Mononuclear cell (primary cell): ENCODE data around the gene RHBDL3. TPM values are rescaled to one million over a fixed set of nuclear protein-coding genes. Genes with fewer than 3 reads are reported as not detected.
"Not testable (repeated sequence)": the region's sequence is repeated elsewhere in the genome, so short reads cannot be mapped to it uniquely, and the experiment has no call there.

Experiments
- H3K27me3 ChIP-seq: 2 replicates; pipeline ENCODE4 v1.6.0; 2011; ENCODE audit warnings: low read length, control low read depth; ENCODE audit not compliant: insufficient read depth
- H3K4me1 ChIP-seq: 2 replicates; pipeline ENCODE4 v1.5.1; 2011; ENCODE audit warnings: mild to moderate bottlenecking, low read length, control low read depth; ENCODE audit not compliant: insufficient read depth
- H3K4me3 ChIP-seq: 2 replicates; pipeline ENCODE4 v1.5.1; 2011; ENCODE audit warnings: mild to moderate bottlenecking, low read length, moderate library complexity
- H3K9me3 ChIP-seq: 2 replicates; pipeline ENCODE4 v1.5.1; 2011; ENCODE audit warnings: low read depth, mild to moderate bottlenecking, control low read depth, low read length
- total RNA-seq: library from RNA; depleted of rRNA; stranded (reverse); fragments of >200 nt; gene quantifications from one replicate; pipeline ENCODE4 v1.2.3, GENCODE V29; 2012

Gene RHBDL3
- total RNA-seq, 1 donor, result 0.73 TPM

DNA sequence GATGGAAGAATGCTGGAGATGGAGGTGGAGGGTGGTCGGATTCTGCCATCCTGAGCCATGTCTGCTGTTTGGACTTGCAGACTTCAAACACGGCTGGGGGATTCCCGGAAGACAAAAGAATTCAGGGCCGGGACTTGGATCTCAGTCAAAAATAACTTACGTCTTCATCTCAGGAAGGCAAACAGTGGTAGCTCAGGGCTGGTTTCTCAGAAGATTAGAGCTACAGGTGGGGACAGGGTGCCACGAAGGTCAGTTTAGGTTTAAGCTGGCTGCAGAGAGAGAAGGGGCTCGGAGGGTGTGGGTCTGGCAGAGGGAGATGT is 4.3 kb upstream of the RHBDL3 start:
- Histone ChIP-seq H3K9me3 (no peaks in the 10 kb centered on the region), H3K4me3 (no peak overlapping the region), H3K4me1 (peaks cover 9% of the 10 kb centered on the region), H3K27me3 (peaks cover 20% of the 10 kb centered on the region)

DNA sequence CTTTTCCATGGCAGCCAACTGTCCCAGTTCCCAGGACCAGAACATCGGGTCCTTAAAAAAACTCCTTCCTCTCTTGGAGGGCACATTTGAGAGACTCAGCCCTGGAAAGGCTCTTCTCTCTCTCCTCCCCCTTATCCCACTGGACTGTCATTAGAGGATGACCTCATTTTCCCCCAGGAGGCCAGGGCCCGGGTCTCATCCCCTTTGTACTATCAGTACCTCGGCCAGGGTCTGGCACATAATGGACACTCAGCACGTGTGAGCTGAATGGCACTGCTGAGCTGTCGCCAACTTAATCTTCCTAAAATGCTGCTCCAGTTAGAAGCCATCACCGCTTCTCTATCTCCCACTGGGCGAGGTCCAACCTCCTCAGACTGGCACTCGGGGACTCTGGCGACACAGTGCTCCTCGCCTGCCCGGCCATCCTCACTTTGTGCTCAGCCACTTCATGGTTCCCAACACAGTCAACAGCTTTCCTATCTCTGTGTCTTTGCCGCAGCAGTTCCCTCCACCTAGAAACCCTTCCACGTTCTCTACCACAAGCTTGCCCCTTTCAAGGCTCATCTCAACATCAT is 3.6 kb upstream of the RHBDL3 start:
- Histone ChIP-seq H3K4me3 (no peak overlapping the region), H3K9me3 (no peaks in the 10 kb centered on the region), H3K27me3 (peaks cover 27% of the 10 kb centered on the region), H3K4me1 (peaks cover 16% of the 10 kb centered on the region)

DNA sequence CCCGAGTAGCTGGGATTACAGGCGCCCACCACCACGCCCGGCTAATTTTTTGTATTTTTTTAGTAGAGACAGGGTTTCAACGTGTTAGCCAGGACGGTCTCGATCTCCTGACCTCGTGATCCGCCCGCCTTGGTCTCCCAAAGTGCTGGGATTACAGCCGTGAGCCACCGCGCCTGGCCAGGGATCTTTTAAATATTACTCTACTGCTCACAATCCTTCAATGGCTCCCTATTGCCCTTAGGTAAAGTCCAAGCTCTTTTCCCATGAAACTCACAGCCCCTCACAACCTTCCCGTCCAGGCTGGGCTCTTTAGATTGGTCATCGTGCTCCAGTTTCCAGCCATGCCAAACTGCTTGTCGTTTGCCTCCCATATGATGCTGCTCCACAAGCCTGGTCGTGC is 2.1 kb upstream of the RHBDL3 start:
- H3K4me3 ChIP-seq, H3K9me3 ChIP-seq: not testable (repeated sequence)
- peaks cover 24% of the 10 kb centered on the region for H3K4me1 ChIP-seq
- H3K27me3 ChIP-seq, result peaks cover 41% of the 10 kb centered on the region

DNA sequence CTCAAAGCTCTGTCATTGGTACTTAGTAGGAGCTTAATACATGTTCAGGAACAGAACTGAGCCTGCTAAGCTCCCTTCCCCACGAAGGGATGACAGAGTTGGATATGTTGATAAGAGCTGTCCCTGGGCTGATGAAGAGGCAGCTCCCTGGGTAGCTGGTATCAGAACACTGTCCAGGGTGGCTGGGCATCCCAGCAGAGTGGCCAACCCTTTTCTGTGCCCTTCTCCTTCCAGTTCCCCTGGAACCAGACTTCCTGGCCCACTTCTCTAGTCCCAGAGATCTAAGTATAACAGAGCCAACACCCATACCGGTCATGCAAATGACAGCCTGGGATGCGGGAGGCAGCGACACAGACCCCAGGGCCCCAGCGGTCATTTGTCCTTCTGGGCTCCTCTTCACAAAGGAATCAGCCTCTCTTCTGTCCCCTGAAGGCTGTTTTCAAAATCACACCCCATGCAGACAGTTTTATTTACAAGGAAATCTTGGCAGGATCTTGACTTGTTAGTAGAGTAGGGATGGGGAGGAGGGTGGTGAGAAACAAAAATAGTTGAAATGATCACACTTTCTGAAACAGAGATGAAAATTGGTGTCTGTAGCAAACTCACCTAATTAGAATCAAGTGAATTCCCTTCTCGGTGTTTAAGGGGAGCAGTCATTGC is 1.4 kb upstream of the RHBDL3 start:
- Histone ChIP-seq H3K9me3 (no peaks in the 10 kb centered on the region), H3K4me3 (no peak overlapping the region), H3K4me1 (peaks cover 24% of the 10 kb centered on the region), H3K27me3 (peaks cover 48% of the 10 kb centered on the region)

DNA sequence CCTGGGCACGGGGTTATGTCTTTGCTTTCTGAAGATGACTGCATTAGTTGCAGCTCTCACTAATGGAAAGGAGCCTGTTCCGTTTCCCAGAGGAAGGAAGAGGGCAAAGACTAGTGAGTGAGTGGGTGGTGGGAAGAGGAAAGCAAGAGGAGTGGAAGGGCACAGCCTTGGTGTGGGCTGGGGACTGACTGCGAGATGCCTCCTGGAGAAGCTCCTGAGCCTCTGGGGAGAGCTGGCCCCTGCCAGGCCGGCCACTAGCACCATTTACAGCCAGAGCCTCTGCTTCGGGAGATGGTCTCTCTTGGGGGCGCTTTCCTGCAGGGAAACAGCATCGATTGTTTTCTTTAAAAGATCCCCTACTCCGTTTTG is 825 bp upstream of the RHBDL3 start:
- H3K4me1 ChIP-seq, result peaks cover 24% of the 10 kb centered on the region
- H3K4me3 ChIP-seq, result no peak overlapping the region
- peaks cover 54% of the 10 kb centered on the region for H3K27me3 ChIP-seq

DNA sequence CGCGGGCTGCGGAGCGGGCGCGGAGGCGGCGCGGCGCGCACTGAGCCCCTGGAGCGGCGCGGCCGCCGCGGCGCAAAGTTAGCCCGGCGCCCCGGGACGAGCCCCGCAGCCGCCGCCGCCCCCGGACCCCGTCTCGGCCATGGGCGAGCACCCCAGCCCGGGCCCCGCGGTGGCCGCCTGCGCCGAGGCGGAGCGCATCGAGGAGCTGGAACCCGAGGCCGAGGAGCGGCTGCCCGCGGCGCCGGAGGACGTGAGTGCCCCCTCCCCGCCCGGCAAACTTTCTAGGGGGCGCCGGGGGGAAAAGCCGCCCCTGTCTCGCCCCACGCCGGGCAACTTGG is 388 bp downstream of the RHBDL3 start:
- Histone ChIP-seq H3K27me3 (peaks cover 62% of the 10 kb centered on the region), H3K4me1 (peaks cover 24% of the 10 kb centered on the region), H3K4me3 (peak overlapping the region; percentile 15), H3K9me3 (no peaks in the 10 kb centered on the region)

More for the DNA sequence above, 825 bp upstream of the RHBDL3 start:
- no peaks in the 10 kb centered on the region for H3K9me3 ChIP-seq

DNA sequence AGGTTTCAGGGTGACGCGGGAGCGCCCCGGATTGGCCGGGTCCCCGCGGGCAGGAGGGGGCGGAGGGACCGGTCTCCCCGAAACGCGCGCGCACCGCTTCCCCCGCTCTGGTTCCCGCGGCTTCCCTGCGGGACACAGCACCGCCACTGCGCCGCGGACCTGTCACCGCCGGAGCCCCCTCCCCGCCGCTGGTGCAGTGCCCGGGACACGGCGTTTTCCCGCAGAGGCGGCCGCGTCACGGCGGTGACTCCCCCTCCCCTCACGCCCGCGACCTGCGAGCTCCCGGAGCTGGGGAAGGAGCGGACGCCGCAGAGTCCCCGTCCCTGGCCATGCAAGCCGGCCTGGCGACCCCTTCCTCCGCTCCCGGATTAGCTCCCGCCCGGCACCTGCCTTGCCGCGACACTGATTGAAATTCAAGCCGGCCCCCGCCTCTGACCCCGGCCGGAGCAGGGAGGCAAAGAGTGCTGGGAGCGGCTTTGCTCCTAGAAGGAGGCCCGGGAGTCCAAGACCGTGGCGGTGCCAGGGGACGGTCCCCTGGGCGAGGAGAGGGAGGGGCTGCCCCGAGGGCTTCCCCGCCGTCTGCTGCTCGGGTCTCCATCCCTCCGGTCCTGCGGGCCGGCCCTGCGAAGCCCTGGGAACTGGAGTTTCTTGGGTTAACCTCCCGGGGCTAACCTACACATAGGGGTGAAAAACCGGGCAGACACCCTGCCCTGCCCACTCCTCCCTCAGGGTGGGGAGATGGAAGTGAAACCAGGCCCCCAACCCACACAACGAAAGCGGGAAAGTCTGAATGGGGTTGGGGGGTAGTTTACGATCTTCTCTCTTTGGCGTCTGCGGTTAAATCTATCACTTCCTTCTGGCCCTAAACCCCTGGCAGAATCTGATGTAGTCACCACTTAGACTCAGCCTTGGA is 1.0 kb downstream of the RHBDL3 start:
- peaks cover 24% of the 10 kb centered on the region for H3K4me1 ChIP-seq
- H3K4me3 ChIP-seq, result peak overlapping the region; percentile 15
- no peaks in the 10 kb centered on the region for H3K9me3 ChIP-seq
- H3K27me3 ChIP-seq, result peaks cover 66% of the 10 kb centered on the region

DNA sequence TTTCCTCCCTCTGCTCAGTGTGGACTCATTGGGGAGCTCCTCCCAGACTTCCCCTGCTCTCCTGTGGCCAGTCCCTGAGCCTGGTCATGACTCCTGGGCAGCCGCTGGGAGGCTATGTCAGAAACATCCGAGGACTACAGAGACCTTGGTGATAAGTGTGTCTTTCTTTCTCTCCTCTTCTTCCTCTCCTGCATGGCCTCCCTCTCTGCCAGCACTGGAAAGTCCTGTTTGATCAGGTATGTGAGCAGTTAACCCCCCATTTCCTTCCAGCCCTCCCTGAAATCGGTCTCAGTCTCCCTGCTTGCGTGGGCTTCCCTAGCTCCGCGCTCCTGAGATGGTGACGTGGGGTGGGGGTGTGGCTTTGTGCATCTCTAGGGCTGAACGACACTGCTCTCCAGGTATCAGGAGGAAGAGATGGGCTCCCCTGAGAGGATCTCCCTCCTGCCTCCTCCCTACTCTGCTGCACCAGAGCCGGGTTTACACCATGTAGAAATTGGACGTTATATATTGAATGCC is 2.1 kb downstream of the RHBDL3 start:
- Histone ChIP-seq H3K4me3 (no peak overlapping the region), H3K4me1 (peaks cover 24% of the 10 kb centered on the region), H3K9me3 (no peaks in the 10 kb centered on the region), H3K27me3 (peaks cover 72% of the 10 kb centered on the region)

DNA sequence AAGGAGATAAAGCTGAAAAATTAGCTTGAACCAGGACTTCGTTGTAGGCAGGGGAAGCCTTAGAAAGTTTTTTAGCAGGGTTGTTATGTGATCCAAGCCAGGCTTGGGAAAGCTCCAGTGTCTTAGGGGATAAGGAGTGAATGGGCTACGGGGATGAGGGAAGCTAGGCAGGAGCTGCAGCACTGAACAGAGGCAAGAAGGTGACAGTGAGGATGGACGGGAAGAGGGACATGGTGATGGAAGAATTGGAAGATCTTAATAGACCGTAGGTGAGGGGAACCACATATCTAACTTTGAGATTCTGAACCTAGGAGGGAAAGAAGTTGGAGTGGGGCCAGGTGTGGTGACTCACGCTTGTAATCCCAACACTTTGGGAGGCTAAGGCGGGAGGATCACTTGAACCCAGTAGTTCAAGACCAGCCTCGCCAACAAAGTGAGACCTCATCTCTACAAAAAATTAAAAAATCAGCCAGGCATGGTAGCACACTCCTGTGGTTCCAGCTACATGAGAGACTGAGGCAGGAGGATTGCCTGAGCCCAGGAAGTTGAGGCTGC is 3.2 kb downstream of the RHBDL3 start:
- Histone ChIP-seq H3K4me1 (peaks cover 24% of the 10 kb centered on the region), H3K9me3 (no peaks in the 10 kb centered on the region), H3K27me3 (peaks cover 69% of the 10 kb centered on the region)

DNA sequence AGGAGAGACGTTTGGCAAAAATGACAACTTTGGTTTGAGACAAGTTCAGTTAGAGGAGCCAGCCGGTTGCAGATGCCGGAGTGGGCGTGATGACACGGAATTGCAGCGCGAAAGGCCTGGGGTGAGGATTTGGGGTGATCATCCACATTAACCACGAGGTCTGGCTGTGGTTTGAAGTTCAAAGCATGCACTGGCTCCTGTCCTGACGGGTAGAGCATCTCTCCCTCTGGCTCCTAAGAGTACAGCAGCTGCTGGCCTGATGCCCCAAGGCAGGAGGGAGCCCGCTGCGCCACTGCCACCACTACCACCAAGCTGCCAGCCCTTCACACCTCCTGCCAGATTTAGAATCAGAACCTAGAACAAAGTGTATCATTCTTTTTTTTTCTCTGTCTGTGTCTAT is 3.7 kb downstream of the RHBDL3 start:
- Histone ChIP-seq H3K4me3 (no peak overlapping the region), H3K27me3 (peaks cover 63% of the 10 kb centered on the region), H3K4me1 (peaks cover 24% of the 10 kb centered on the region), H3K9me3 (no peaks in the 10 kb centered on the region)

More for the DNA sequence above, 3.2 kb downstream of the RHBDL3 start:
- H3K4me3 ChIP-seq, result no peak overlapping the region

DNA sequence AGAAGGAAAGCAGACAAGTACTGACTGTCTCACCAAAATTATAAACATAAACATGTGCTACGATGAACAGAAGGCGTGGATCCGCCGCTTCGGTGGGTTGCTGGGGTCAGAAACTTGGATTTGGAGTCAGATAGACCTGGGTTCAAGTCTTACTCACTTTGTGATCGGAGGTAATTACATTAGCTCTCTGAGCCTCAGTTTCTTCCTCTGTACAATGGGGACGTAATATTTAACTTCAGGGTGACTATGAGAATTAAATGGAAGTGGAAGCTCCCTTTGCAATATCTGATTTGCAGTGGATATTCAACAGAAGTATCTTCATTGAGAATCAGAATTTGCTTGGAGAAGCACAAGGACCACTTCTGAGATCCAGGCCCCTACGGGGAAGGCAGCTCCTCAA is 6.2 kb downstream of the RHBDL3 start:
- Histone ChIP-seq H3K27me3 (peaks cover 47% of the 10 kb centered on the region), H3K4me1 (peaks cover 32% of the 10 kb centered on the region), H3K9me3 (no peaks in the 10 kb centered on the region), H3K4me3 (no peak overlapping the region)

DNA sequence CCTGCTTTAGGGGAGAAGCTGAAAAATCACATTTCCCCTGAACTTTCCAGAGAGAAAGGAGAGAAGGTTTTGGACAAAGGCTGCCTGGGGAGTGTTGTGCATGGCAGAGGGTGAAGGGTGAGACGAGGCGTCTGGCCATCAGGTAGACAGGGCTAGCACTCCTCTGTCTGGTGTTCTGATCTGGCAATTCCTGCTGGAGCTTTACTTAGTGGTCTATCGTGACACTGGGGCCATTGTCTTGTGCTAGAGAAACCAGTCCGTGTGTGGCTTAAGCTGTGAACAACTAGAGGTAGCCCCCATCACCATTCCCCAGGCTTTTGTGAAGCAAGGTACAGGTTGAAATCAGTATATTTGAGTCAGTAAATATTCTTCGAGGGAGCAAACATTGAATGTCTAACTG is 8.5 kb downstream of the RHBDL3 start:
- H3K27me3 ChIP-seq, result peaks cover 26% of the 10 kb centered on the region
- no peaks in the 10 kb centered on the region for H3K9me3 ChIP-seq
- peaks cover 25% of the 10 kb centered on the region for H3K4me1 ChIP-seq
- no peak overlapping the region for H3K4me3 ChIP-seq

DNA sequence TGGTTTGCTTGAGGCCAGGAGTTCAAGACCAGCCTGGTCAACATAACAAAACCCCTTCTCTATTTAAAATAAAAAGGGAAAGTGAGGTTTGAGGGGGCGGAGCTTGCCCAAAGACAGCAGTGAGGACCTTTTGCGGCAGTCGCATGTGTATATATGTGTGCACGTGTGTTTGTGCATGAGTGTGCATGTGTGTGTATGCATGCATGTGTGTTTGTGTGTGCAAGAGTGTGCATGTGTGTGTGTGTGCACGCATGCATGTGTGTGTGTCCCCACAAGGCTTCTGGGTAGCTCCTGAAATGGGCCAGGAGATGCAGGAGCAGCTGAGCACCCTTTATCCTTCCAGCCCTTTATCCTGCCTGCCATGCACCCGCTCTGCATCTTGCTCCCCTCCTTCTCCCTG is 9.0 kb downstream of the RHBDL3 start:
- peaks cover 20% of the 10 kb centered on the region for H3K27me3 ChIP-seq
- H3K4me1 ChIP-seq, result peaks cover 25% of the 10 kb centered on the region
- H3K4me3 ChIP-seq, result no peak overlapping the region

DNA sequence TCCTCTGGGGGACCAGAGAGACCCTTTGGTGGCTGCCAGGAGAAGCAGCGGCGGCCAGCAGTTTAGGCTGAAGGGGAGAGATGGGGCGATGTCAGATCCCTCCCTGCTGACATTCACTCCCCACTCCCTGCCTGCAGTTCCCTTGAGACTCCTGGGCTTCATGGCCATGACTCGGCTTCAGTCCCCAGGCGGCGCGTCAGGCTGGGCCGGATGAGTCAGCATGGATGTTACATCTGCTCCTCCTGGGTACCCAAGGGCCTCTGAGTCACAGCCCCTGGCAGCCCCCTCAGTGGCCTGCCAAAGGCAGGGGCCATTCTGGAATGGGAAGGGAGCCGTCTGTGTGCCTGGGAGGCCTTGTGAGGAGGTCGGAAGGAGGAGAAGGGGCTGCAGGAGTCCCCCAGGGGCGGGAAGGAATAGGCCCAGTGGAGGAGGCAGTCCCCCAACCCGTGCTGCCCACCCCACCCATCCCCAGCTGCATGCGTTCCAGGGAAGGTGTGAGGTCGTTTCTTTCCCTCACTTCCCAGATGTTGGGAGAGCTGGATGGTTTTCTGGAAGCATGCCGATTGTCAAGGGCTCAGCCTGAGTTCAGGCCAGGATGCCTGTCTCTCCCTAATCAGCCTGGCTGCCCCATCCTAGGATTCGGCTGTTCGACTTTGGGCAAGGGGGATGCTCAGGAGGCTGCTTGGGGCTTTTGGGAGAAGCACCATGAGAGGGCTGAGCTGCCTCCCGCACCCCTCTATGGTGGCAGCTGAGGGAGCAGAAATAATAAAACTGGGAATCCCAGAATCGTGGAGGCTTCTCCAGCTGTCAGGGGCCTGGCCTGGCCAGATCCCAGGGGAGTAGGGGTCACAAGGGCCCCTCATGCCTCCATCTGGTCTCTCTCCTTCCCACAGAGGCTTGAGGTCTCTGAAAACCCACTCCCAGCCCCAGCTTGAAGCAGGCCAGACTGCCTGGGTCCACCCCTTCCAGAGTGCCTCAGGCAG is 9.7 kb downstream of the RHBDL3 start:
- Histone ChIP-seq H3K27me3 (peaks cover 13% of the 10 kb centered on the region), H3K4me3 (no peak overlapping the region), H3K9me3 (no peaks in the 10 kb centered on the region), H3K4me1 (peaks cover 25% of the 10 kb centered on the region)

More for the DNA sequence above, 9.0 kb downstream of the RHBDL3 start:
- H3K9me3 ChIP-seq, result no peaks in the 10 kb centered on the region
